ENCODE data around the gene PIGZ. TPM values are rescaled to one million over a fixed set of nuclear protein-coding genes. Genes with fewer than 3 reads are reported as not detected.
A peak's percentile ranks its signal among the peaks of the same experiment; 100 is the strongest.
"Not testable (repeated sequence)": the region's sequence is repeated elsewhere in the genome, so short reads cannot be mapped to it uniquely, and the experiment has no call there.

Gene PIGZ
- total and polyA plus RNA-seq, 3 experiments from 2014 or later, result 0.31 to 0.49 TPM; not detected in 1

GRCh38 chr3:196947860-196948441 is 20.7 kb downstream of the PIGZ start:
- CTCF ChIA-PET, result no interaction called here

GRCh38 chr3:196947136-196947859 is 21.3 kb downstream of the PIGZ start:
- Histone ChIP-seq H3K4me1 (ENCODE audit: insufficient read depth, low read length) (peaks cover 9% of the 10 kb centered on the region), H3K27ac (ENCODE audit: low read depth, low read length) (no peak overlapping the region), H3K27me3 (ENCODE audit: insufficient read depth, low read length, poor library complexity, severe bottlenecking) (no peaks in the 10 kb centered on the region), H3K4me3 (ENCODE audit: low read length) (no peak overlapping the region), H3K9me3 (ENCODE audit: low read length) (no peaks in the 10 kb centered on the region), H3K36me3 (ENCODE audit: insufficient read depth, low read length) (no peaks in the 10 kb centered on the region)
- peaks cover 0 to 21% (median 2%) of the 10 kb centered on the region in 3 donors for H3K36me3 Mint-ChIP-seq
- H3K4me1 Mint-ChIP-seq, result peaks cover 21 to 24% (median 21%) of the 10 kb centered on the region in 3 donors
- DNase-seq, result no peak
- peak overlapping the region in 1 of 8 donors; percentile 55 for H3K27ac Mint-ChIP-seq
- ChIA-PET CTCF (no interaction called here), POLR2A (no interaction called here)
- H3K9me3 Mint-ChIP-seq, result no peaks in the 10 kb centered on the region
- peaks cover 0 to 1% of the 10 kb centered on the region in 2 donors for H3K27me3 Mint-ChIP-seq
- H3K4me3 Mint-ChIP-seq, result no peak overlapping the region

More at GRCh38 chr3:196947860-196948441, 20.7 kb downstream of the PIGZ start:
- peaks cover 0 to 17% (median 2%) of the 10 kb centered on the region in 3 donors for H3K36me3 Mint-ChIP-seq
- Histone ChIP-seq H3K9me3 (ENCODE audit: low read length) (no peaks in the 10 kb centered on the region), H3K4me1 (ENCODE audit: insufficient read depth, low read length) (peaks cover 9% of the 10 kb centered on the region), H3K27me3 (ENCODE audit: insufficient read depth, low read length, poor library complexity, severe bottlenecking) (no peaks in the 10 kb centered on the region), H3K27ac (ENCODE audit: low read depth, low read length) (no peak overlapping the region), H3K4me3 (ENCODE audit: low read length) (no peak overlapping the region), H3K36me3 (ENCODE audit: insufficient read depth, low read length) (no peaks in the 10 kb centered on the region)
- H3K27me3 Mint-ChIP-seq, result no peaks in the 10 kb centered on the region
- H3K9me3 Mint-ChIP-seq, result no peaks in the 10 kb centered on the region
- DNase-seq, result no peak
- H3K4me1 Mint-ChIP-seq, result peaks cover 19 to 21% (median 21%) of the 10 kb centered on the region in 3 donors
- H3K4me3 Mint-ChIP-seq, result no peak overlapping the region
- POLR2A ChIA-PET, result no interaction called here
- no peak overlapping the region for H3K27ac Mint-ChIP-seq

GRCh38 chr3:196944037-196944790 is 24.4 kb downstream of the PIGZ start:
- H3K4me3 ChIP-seq (ENCODE audit: low read length); H3K36me3 ChIP-seq (ENCODE audit: insufficient read depth, low read length); DNase-seq; H3K9me3 ChIP-seq (ENCODE audit: low read length); H3K9me3 Mint-ChIP-seq; CTCF ChIA-PET; H3K27me3 Mint-ChIP-seq; H3K27ac ChIP-seq (ENCODE audit: low read depth, low read length); H3K27me3 ChIP-seq (ENCODE audit: insufficient read depth, low read length, poor library complexity, severe bottlenecking): not testable (repeated sequence)
- H3K4me1 ChIP-seq (ENCODE audit: insufficient read depth, low read length), result peaks cover 23% of the 10 kb centered on the region
- POLR2A ChIA-PET, result interaction anchor here (0.8 kb wide), 1 partner anchor 10 kb away, joined by 3 read pairs; no protein-coding TSS in a partner anchor
- Mint-ChIP-seq H3K4me3 (peak overlapping the region; percentile 63 to 97 (median 77)), H3K27ac (peak overlapping the region; percentile 70 to 95 (median 92)), H3K36me3 (peaks cover 0 to 36% (median 2%) of the 10 kb centered on the region in 3 donors), H3K4me1 (peaks cover 37 to 49% (median 45%) of the 10 kb centered on the region in 3 donors)

- peaks cover 38 to 51% (median 45%) of the 10 kb centered on the region in 3 donors for H3K4me1 Mint-ChIP-seq
- H3K36me3 ChIP-seq (ENCODE audit: insufficient read depth, low read length), result peaks cover 3% of the 10 kb centered on the region
- no peaks in the 10 kb centered on the region for H3K9me3 ChIP-seq (ENCODE audit: low read length)
- H3K4me3 ChIP-seq (ENCODE audit: low read length), result peak overlapping the region; percentile 76
- peak overlapping the region; percentile 96 for H3K27ac ChIP-seq (ENCODE audit: low read depth, low read length)
- H3K9me3 Mint-ChIP-seq, result no peaks in the 10 kb centered on the region
- peaks cover 0 to 1% of the 10 kb centered on the region in 2 donors for H3K27me3 Mint-ChIP-seq
- H3K27me3 ChIP-seq (ENCODE audit: insufficient read depth, low read length, poor library complexity, severe bottlenecking), result no peaks in the 10 kb centered on the region
- peaks cover 0 to 49% (median 2%) of the 10 kb centered on the region in 3 donors for H3K36me3 Mint-ChIP-seq
- H3K4me3 Mint-ChIP-seq, result peak overlapping the region; percentile 91 to 98 (median 97)
- POLR2A ChIA-PET, result interaction anchor here (0.6 to 2.8 kb wide), 7 partner anchors 12 to 375 kb away, joined by 3 to 46 read pairs (median 6); partner anchors contain the start of genes FBXO45, PAK2, PIGZ and SENP5
- CTCF ChIA-PET, result interaction anchor here (0.7 to 4.0 kb wide), 5 partner anchors 8 to 106 kb away, joined by 3 to 22 read pairs (median 4); partner anchors contain the start of gene SENP5
- H3K27ac Mint-ChIP-seq, result peak overlapping the region; percentile 70 to 95 (median 92)
- H3K4me1 ChIP-seq (ENCODE audit: insufficient read depth, low read length), result peaks cover 23% of the 10 kb centered on the region
- peak in 1 of 5 donors; percentile 8 for DNase-seq
These were observed 25.7 kb downstream of the PIGZ start for GRCh38 chr3:196942915-196943277.

GRCh38 chr3:196942226-196942914 is 26.3 kb downstream of the PIGZ start, which contains the start of gene NCBP2:
Gene NCBP2, minus strand, starts transcription at chr3:196942528. Its CDS starts 25 bp downstream, at chr3:196942503.
- H3K27me3 ChIP-seq (ENCODE audit: insufficient read depth, low read length, poor library complexity, severe bottlenecking), result no peaks in the 10 kb centered on the region
- peaks cover 9% of the 10 kb centered on the region for H3K36me3 ChIP-seq (ENCODE audit: insufficient read depth, low read length)
- H3K4me3 ChIP-seq (ENCODE audit: low read length), result peak within 1 kb of the TSS; percentile 97
- H3K9me3 ChIP-seq (ENCODE audit: low read length), result no peaks in the 10 kb centered on the region
- Mint-ChIP-seq H3K4me1 (peaks cover 38 to 51% (median 45%) of the 10 kb centered on the region in 3 donors), H3K27ac (peak within 1 kb of the TSS; percentile 93 to 98 (median 98)), H3K27me3 (peaks cover 0 to 1% of the 10 kb centered on the region in 2 donors), H3K4me3 (peak within 1 kb of the TSS; percentile 91 to 98 (median 97)), H3K36me3 (peaks cover 0 to 54% (median 3%) of the 10 kb centered on the region in 3 donors), H3K9me3 (no peaks in the 10 kb centered on the region)
- H3K4me1 ChIP-seq (ENCODE audit: insufficient read depth, low read length), result peaks cover 23% of the 10 kb centered on the region
- ChIA-PET CTCF (interaction anchor here (0.7 to 4.0 kb wide), 7 partner anchors 9 to 105 kb away, joined by 3 to 22 read pairs (median 4); partner anchors contain the start of gene SENP5), POLR2A (interaction anchor here (0.6 to 2.8 kb wide), 10 partner anchors 13 to 1002 kb away, joined by 3 to 46 read pairs (median 4); partner anchors contain the start of genes FBXO45, PAK2, PIGZ and SENP5)
- DNase-seq, result peak; percentile 98 to 99 (median 99)
- peak within 1 kb of the TSS; percentile 96 for H3K27ac ChIP-seq (ENCODE audit: low read depth, low read length)

- Histone ChIP-seq H3K27me3 (ENCODE audit: insufficient read depth, low read length, poor library complexity, severe bottlenecking) (no peaks in the 10 kb centered on the region), H3K36me3 (ENCODE audit: insufficient read depth, low read length) (peaks cover 14% of the 10 kb centered on the region), H3K27ac (ENCODE audit: low read depth, low read length) (peak overlapping the region; percentile 96), H3K4me1 (ENCODE audit: insufficient read depth, low read length) (peaks cover 23% of the 10 kb centered on the region), H3K9me3 (ENCODE audit: low read length) (no peaks in the 10 kb centered on the region), H3K4me3 (ENCODE audit: low read length) (peak overlapping the region; percentile 97)
- peak overlapping the region; percentile 91 to 98 (median 97) for H3K4me3 Mint-ChIP-seq
- ChIA-PET POLR2A (interaction anchor here (0.6 to 2.8 kb wide), 9 partner anchors 9 to 1003 kb away, joined by 3 to 46 read pairs (median 4); partner anchors contain the start of genes FBXO45, PAK2, PIGZ and SENP5), CTCF (interaction anchor here (1.1 to 4.0 kb wide), 6 partner anchors 8 to 105 kb away, joined by 3 to 22 read pairs (median 4); partner anchors contain the start of gene SENP5)
- H3K27ac Mint-ChIP-seq, result peak overlapping the region; percentile 93 to 98 (median 98)
- DNase-seq, result peak in 3 of 5 donors; percentile 48 to 73 (median 71)
- no peaks in the 10 kb centered on the region for H3K9me3 Mint-ChIP-seq
- peaks cover 38 to 51% (median 45%) of the 10 kb centered on the region in 3 donors for H3K4me1 Mint-ChIP-seq
- peaks cover 0 to 1% of the 10 kb centered on the region in 2 donors for H3K27me3 Mint-ChIP-seq
- peaks cover 0 to 60% (median 9%) of the 10 kb centered on the region in 3 donors for H3K36me3 Mint-ChIP-seq
These were observed 26.9 kb downstream of the PIGZ start for GRCh38 chr3:196941729-196942225.

GRCh38 chr3:196938576-196938975 is 30.1 kb downstream of the PIGZ start:
- peak overlapping the region in 5 of 8 donors; percentile 24 to 67 (median 46) for H3K27ac Mint-ChIP-seq
- H3K4me3 Mint-ChIP-seq, result peak overlapping the region in 1 of 7 donors; percentile 79
- CTCF ChIA-PET, result no interaction called here
- H3K4me1 ChIP-seq (ENCODE audit: insufficient read depth, low read length), result peaks cover 21% of the 10 kb centered on the region
- H3K9me3 Mint-ChIP-seq, result no peaks in the 10 kb centered on the region
- H3K36me3 Mint-ChIP-seq, result peaks cover 0 to 79% (median 28%) of the 10 kb centered on the region in 3 donors
- H3K4me1 Mint-ChIP-seq, result peaks cover 28 to 36% (median 36%) of the 10 kb centered on the region in 3 donors
- H3K36me3 ChIP-seq (ENCODE audit: insufficient read depth, low read length), result peaks cover 41% of the 10 kb centered on the region
- H3K9me3 ChIP-seq (ENCODE audit: low read length), result no peaks in the 10 kb centered on the region
- no peak overlapping the region for H3K27ac ChIP-seq (ENCODE audit: low read depth, low read length)
- POLR2A ChIA-PET, result no interaction called here
- no peak overlapping the region for H3K4me3 ChIP-seq (ENCODE audit: low read length)
- DNase-seq, result no peak
- peaks cover 0 to 1% of the 10 kb centered on the region in 2 donors for H3K27me3 Mint-ChIP-seq
- H3K27me3 ChIP-seq (ENCODE audit: insufficient read depth, low read length, poor library complexity, severe bottlenecking), result no peaks in the 10 kb centered on the region

Data from CD8-positive, alpha-beta memory T cell (primary cell).